Tibial nerve (tissue), 4 donors: ENCODE measurements around the gene ALOXE3. TPM values are rescaled to one million over a fixed set of nuclear protein-coding genes. Genes with fewer than 3 reads are reported as not detected.

Source experiments
- DNase-seq, 2 donors: peaks; one replicate each; pipeline ENCODE4 v3.0.0-alpha.2; 2019; ENCODE audit warnings: low spot score in 2 of 2
- H3K27ac ChIP-seq, 4 donors: fragments of 200-600 bp; sonication (generic) in 3 of 4; one replicate each; pipeline ENCODE4 v1.5.1; 2017 to 2019; ENCODE audit warnings: mild to moderate bottlenecking in 1 of 4
- H3K27me3 ChIP-seq, 2 donors: fragments of 200-600 bp; sonication (generic) in 1 of 2; one replicate each; pipeline versions ENCODE4 v1.5.1 to v1.6.0; 2017 to 2019
- H3K36me3 ChIP-seq, 3 donors: fragments of 200-600 bp; sonication (generic); one replicate each; pipeline ENCODE4 v1.5.1; 2018 to 2019
- H3K4me1 ChIP-seq, 4 donors: fragments of 200-600 bp; sonication (generic) in 3 of 4; one replicate each; pipeline ENCODE4 v1.5.1; 2017 to 2019
- H3K4me3 ChIP-seq, 4 donors: fragments of 200-600 bp; sonication (generic) in 3 of 4; one replicate each; pipeline ENCODE4 v1.5.1; 2017 to 2019; ENCODE audit warnings: mild to moderate bottlenecking in 1 of 4, moderate library complexity in 1 of 4
- H3K9me3 ChIP-seq, 4 donors: fragments of 200-600 bp; sonication (generic) in 3 of 4; one replicate each; pipeline ENCODE4 v1.5.1; 2017 to 2019
- CTCF ChIP-seq, 5 experiments: fragments of 200-600 bp in 3 of 5; fragments of 450-650 bp in 2 of 5; sonication (generic) in 3 of 5; IDR thresholded peaks; one replicate each; pipeline ENCODE4 v1.5.1; 2016 to 2019; ENCODE audit warnings: antibody characterized with exemption in 5 of 5, mild to moderate bottlenecking in 3 of 5, moderate library complexity in 2 of 5
- EP300 ChIP-seq, 2 donors: sonication (generic); formaldehyde crosslinking; IDR thresholded peaks; one replicate each; pipeline ENCODE4 v1.6.1; 2017; ENCODE audit warnings: antibody characterized with exemption in 2 of 2, mild to moderate bottlenecking in 1 of 2
- POLR2A ChIP-seq, 2 donors: fragments of 450-650 bp; IDR thresholded peaks; one replicate each; pipeline ENCODE4 v1.6.1; 2017; ENCODE audit warnings: antibody characterized with exemption in 2 of 2, mild to moderate bottlenecking in 2 of 2, moderate library complexity in 2 of 2
- WGBS, 2 donors: methylation state at CpG; one replicate each; pipeline ENCODE4 v1.1.5; 2018; 5-methylcytosine and 5-hydroxymethylcytosine counted together
- small RNA-seq: library from RNA; depleted of rRNA; stranded (forward); fragments of <200 nt; gene quantifications from one replicate; pipeline ENCODE3, GENCODE V24; 2016
- total RNA-seq, 4 donors: library from RNA; depleted of rRNA; stranded (reverse); fragments of >200 nt; gene quantifications; one replicate each; pipeline ENCODE4 v1.1.0, GENCODE V29; 2016

ALOXE3 gene
- total RNA-seq, 4 donors from 2014 or later = not detected

- H3K27me3 ChIP-seq = peaks cover 0 to 11% of the 10 kb centered on the region in 2 donors
- TF ChIP-seq EP300 (IDR thresholded peaks at IDR 0.05) (no peak), CTCF (IDR thresholded peaks at IDR 0.05) (no peak), POLR2A (IDR thresholded peaks at IDR 0.05) (no peak)
- H3K4me3 ChIP-seq = no peak overlapping the region
- H3K4me1 ChIP-seq = no peaks in the 10 kb centered on the region
- no peak for DNase-seq
- H3K36me3 ChIP-seq = no peaks in the 10 kb centered on the region
- 90 to 93% methylated on average over 10 to 12 of the region's 12 CpGs for WGBS, 2 donors
- no peaks in the 10 kb centered on the region for H3K9me3 ChIP-seq
- no peak overlapping the region for H3K27ac ChIP-seq
Measured at GRCh38 chr17:8048236-8048635, 70.1 kb downstream of the ALOXE3 start.

DNA sequence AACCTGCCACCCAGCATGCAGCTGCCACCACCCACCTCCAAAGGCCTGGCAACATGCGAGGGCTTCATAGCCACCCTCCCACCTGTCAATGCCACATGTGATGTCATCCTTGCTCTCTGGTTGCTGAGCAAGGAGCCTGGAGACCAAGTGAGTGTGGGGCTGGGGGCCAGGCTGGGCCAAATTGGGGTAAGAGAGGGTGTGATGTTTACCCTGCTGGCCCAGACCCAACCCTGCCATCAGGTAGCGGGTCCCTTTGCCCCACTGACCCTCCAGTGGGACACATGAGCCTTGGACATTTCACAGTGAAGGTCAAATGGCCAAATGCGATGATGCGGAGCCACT is 70.6 kb downstream of the ALOXE3 start:
- Histone ChIP-seq H3K4me3 (no peak overlapping the region), H3K9me3 (no peaks in the 10 kb centered on the region), H3K4me1 (no peaks in the 10 kb centered on the region), H3K27me3 (peaks cover 0 to 11% of the 10 kb centered on the region in 2 donors), H3K36me3 (no peaks in the 10 kb centered on the region), H3K27ac (no peak overlapping the region)
- TF ChIP-seq EP300 (IDR thresholded peaks at IDR 0.05) = no peak
- TF ChIP-seq POLR2A (IDR thresholded peaks at IDR 0.05) = no peak
- no peak for TF ChIP-seq CTCF (IDR thresholded peaks at IDR 0.05)
- WGBS, 2 donors = 94 to 98% methylated on average over 2 to 4 of the region's 4 CpGs
- no peak for DNase-seq

DNA sequence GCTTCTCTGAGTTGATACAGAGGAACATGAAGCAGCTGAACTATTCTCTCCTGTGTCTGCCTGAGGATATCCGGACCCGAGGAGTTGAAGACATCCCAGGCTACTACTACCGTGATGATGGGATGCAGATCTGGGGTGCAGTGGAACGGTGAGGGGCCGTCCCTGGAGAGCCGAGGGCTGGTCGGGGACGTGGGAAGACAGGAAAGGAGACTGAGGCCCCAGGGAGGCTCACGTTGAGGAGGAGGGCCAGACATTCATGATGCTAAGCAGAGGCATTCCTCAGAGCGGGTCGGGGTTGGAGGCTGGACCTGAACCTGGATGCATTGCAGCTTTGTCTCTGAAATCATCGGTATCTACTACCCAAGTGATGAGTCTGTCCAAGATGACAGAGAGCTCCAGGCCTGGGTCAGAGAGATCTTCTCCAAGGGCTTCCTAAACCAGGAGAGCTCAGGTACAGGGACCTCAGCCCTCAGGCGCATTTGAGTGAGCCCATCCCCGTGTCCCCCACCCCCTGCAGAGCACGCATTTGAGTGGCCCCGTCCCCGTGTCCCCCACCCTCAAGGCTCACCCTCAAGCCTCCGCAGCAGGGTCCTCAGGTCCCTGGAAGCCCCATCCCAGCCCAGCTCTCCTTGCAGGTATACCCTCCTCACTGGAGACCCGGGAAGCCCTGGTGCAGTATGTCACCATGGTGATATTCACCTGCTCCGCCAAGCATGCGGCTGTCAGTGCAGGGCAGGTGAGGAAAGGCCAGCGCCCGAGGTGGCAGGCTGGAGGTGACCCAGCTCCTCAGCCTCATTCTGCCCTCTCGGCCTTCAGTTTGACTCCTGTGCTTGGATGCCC is 71.2 kb downstream of the ALOXE3 start:
- Histone ChIP-seq H3K27ac (no peak overlapping the region), H3K27me3 (peaks cover 0 to 11% of the 10 kb centered on the region in 2 donors), H3K4me1 (no peaks in the 10 kb centered on the region), H3K4me3 (no peak overlapping the region), H3K9me3 (no peaks in the 10 kb centered on the region), H3K36me3 (no peaks in the 10 kb centered on the region)
- no peak for DNase-seq
- 74 to 81% methylated on average over 23 to 24 of the region's 24 CpGs for WGBS, 2 donors
- no peak for TF ChIP-seq EP300 (IDR thresholded peaks at IDR 0.05)

DNA sequence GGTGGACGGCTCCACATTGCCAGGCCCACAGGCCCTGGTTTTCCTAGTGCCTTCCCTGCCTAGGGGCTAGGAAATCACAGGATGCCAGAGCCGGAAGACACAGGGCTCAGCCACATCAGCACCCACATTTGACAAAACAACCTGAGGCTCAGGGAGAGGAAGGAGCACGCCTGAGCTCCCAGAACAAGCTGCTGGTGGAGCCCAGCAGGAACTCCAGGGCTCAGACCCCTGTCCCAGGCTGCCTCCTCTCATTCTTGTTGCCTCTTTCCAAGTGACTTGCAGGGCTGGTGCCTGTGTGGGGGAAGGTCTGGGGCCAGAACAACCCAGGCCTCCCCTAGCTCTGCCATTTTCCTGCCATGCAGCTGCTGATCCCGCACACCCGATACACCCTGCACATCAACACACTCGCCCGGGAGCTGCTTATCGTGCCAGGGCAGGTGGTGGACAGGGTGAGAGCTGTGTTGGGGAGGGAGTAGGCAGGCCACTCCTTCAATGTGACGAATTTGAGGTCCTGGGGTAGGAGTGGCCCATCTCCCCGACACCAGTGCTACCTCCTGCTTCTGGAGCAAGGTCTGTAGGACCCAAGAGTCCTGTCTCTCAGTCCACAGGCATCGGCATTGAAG is 71.9 kb downstream of the ALOXE3 start:
- Histone ChIP-seq H3K27ac (no peak overlapping the region), H3K4me1 (peaks cover 0 to 3% (median 0%) of the 10 kb centered on the region in 4 donors), H3K4me3 (no peak overlapping the region), H3K9me3 (no peaks in the 10 kb centered on the region), H3K27me3 (peaks cover 0 to 11% of the 10 kb centered on the region in 2 donors), H3K36me3 (no peaks in the 10 kb centered on the region)
- DNase-seq = no peak
- WGBS, 2 donors = 86 to 90% methylated on average over 10 to 11 of the region's 11 CpGs
- TF ChIP-seq EP300 (IDR thresholded peaks at IDR 0.05) (no peak), CTCF (IDR thresholded peaks at IDR 0.05) (no peak), POLR2A (IDR thresholded peaks at IDR 0.05) (no peak)

Small RNA genes lying within 50 kb of the gene (small RNA-seq; reads per million reads assigned to genes)
- gene MIR4314 = not detected

Other genes starting within 250 kb of the ALOXE3 start
- 100 to 1,000 TPM in 3 of 4 donors, 10 to 100 TPM in 1; 80.4 to 202 (median 125) TPM for gene CHD3, start 229.7 kb downstream of the ALOXE3 start, total RNA-seq
- gene RNF227, start 202.2 kb downstream of the ALOXE3 start, total RNA-seq = 10 to 100 TPM in 1 of 4 donors, 1 to 10 TPM in 3; 2.6 to 41.2 (median 3.8) TPM
- gene KCNAB3, start 188.7 kb downstream of the ALOXE3 start, total RNA-seq = 1 to 10 TPM; 1.1 to 6.0 (median 1.4) TPM
- gene TRAPPC1, start 186.6 kb downstream of the ALOXE3 start, total RNA-seq = 10 to 100 TPM; 24.1 to 39.3 (median 36.8) TPM
- gene CNTROB, start 186.3 kb downstream of the ALOXE3 start, total RNA-seq = 10 to 100 TPM; 22.4 to 38.0 (median 28.0) TPM
- under 1 TPM in 1 of 4 donors, not detected in 3; 0.30 TPM for gene GUCY2D, start 115.9 kb downstream of the ALOXE3 start, total RNA-seq
- gene ALOX15B, start 79.5 kb downstream of the ALOXE3 start, total RNA-seq = 10 to 100 TPM in 2 of 4 donors, 1 to 10 TPM in 2; 3.8 to 22.8 (median 9.3) TPM
- gene ALOX12B, start 30.8 kb downstream of the ALOXE3 start, total RNA-seq = not detected
- 1 to 10 TPM in 1 of 4 donors, not detected in 3; 2.1 TPM for gene HES7, start 5.6 kb upstream of the ALOXE3 start, total RNA-seq
- gene PER1, start 33.9 kb upstream of the ALOXE3 start, total RNA-seq = 100 to 1,000 TPM; 157 to 328 (median 204) TPM
- gene VAMP2, start 44.4 kb upstream of the ALOXE3 start, total RNA-seq = 10 to 100 TPM; 48.0 to 72.1 (median 59.0) TPM
- 10 to 100 TPM; 28.2 to 47.1 (median 38.2) TPM for gene TMEM107, start 57.9 kb upstream of the ALOXE3 start, total RNA-seq
- gene BORCS6, start 71.7 kb upstream of the ALOXE3 start, total RNA-seq = 10 to 100 TPM; 13.8 to 22.4 (median 19.4) TPM
- 10 to 100 TPM; 31.2 to 78.1 (median 39.6) TPM for gene AURKB, start 92.1 kb upstream of the ALOXE3 start, total RNA-seq
- gene CTC1, start 129.5 kb upstream of the ALOXE3 start, total RNA-seq = 10 to 100 TPM; 22.3 to 30.1 (median 25.3) TPM
- gene PFAS, start 130.8 kb upstream of the ALOXE3 start, total RNA-seq = 10 to 100 TPM; 19.2 to 39.9 (median 29.5) TPM
- gene RANGRF, start 170.2 kb upstream of the ALOXE3 start, total RNA-seq = 10 to 100 TPM; 23.0 to 35.4 (median 25.1) TPM
- 1 to 10 TPM; 2.5 to 7.0 (median 6.1) TPM for gene SLC25A35, start 176.9 kb upstream of the ALOXE3 start, total RNA-seq
- gene ARHGEF15, start 191.7 kb upstream of the ALOXE3 start, total RNA-seq = 10 to 100 TPM in 2 of 4 donors, 1 to 10 TPM in 2; 6.7 to 77.7 (median 12.0) TPM
- gene ODF4, start 221.3 kb upstream of the ALOXE3 start, total RNA-seq = not detected